Sciatic nerve (tissue), 2 donors: Measurements from ENCODE around the gene PCDHA11. TPM values are rescaled to one million over a fixed set of nuclear protein-coding genes. Genes with fewer than 3 reads are reported as not detected.

Source experiments
- ATAC-seq: fragments of 200-7000 bp; cut with Tn5 transposase; one replicate; pipeline ENCODE4 v1.9.1; 2020; ENCODE audit warnings: mild to moderate bottlenecking, moderate library complexity
- DNase-seq: peaks from one replicate; pipeline ENCODE4 v3.0.0-alpha.2; 2020; ENCODE audit warnings: low spot score
- intact Hi-C: fragments of 100-400 bp; cut with DNase I; formaldehyde crosslinking; loops from one replicate; pipeline ENCODE4 v1.14.2; 2022
- total RNA-seq: library from RNA; stranded (reverse); fragmentation: NEBNext Ultra II Directional; extraction: Animal tissue kit (Norgen Biotek cat#: 25700); gene quantifications from one replicate; pipeline ENCODE4 v1.2.1, GENCODE V29; 2021
- donor health status: DM: no; HTN: no; CAD: no.
- donor health status: DM: no; HTN: no; CAD: no.

PCDHA11 gene
- total RNA-seq, 1 donor from 2014 or later: 1.4 TPM

DNA sequence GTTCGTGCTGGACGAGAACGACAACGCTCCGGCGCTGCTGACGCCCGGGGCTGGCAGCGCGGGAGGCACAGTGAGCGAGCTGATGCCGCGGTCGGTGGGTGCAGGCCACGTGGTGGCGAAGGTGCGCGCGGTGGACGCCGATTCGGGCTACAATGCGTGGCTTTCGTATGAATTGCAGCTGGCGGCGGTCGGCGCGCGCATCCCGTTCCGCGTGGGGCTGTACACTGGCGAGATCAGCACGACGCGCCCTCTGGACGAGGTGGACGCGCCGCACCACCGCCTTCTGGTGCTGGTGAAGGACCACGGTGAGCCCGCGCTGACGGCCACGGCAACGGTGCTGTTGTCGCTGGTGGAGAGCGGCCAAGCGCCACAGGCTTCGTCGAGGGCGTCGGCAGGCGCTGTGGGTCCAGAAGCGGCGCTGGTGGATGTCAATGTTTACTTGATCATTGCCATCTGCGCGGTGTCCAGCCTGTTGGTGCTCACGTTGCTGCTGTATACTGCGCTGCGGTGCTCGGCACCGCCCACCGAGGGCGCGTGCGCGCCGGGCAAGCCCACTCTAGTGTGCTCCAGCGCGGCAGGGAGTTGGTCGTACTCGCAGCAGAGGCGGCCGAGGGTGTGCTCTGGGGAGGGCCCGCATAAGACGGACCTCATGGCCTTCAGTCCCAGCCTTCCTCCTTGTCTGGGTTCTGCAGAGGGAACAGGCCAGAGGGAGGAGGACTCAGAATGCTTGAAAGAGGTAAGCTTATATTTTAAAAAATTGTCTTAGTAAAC lies 15.4 kb downstream of the PCDHA11 start:
- ATAC-seq (no peak), DNase-seq (no peak)
- intact Hi-C loops: no loop called here

DNA sequence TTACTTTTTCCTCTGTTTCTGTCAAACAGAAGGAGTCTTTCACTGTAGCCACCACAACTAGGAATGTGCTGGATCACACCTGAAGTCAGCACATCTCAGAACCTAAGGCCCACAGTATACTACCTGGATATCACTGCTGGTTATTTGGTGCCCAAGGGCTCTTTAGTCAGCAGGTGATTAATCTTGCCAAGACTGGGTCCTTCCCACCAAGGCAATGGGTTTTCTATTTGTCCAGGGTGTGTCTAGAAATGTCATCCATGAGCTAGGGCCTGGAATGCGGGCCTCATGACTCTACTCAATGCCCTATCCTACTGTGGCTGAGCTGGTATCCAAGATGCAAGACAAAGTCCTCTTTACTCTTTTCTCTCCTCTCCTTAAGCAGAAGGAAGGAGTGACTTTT lies 47.6 kb downstream of the PCDHA11 start:
- no peak for DNase-seq
- no peak for ATAC-seq
- intact Hi-C loops: no loop called here

Other genes starting within 250 kb of the PCDHA11 start
- 107 TPM for gene CD14, start 235.8 kb upstream of the PCDHA11 start, total RNA-seq
- 20.1 TPM for gene TMCO6, start 229.5 kb upstream of the PCDHA11 start, total RNA-seq
- gene NDUFA2, start 221.3 kb upstream of the PCDHA11 start, total RNA-seq: 39.8 TPM
- 89.6 TPM for gene IK, start 221.1 kb upstream of the PCDHA11 start, total RNA-seq
- 16.0 TPM for gene WDR55, start 204.1 kb upstream of the PCDHA11 start, total RNA-seq
- 1.4 TPM for gene DND1, start 195.4 kb upstream of the PCDHA11 start, total RNA-seq
- 43.3 TPM for gene HARS1, start 177.6 kb upstream of the PCDHA11 start, total RNA-seq
- gene HARS2, start 177.5 kb upstream of the PCDHA11 start, total RNA-seq: 27.1 TPM
- gene ZMAT2, start 168.5 kb upstream of the PCDHA11 start, total RNA-seq: 36.9 TPM
- gene PCDHA1, start 82.8 kb upstream of the PCDHA11 start, total RNA-seq: not detected
- 0.13 TPM for gene PCDHA2, start 74.1 kb upstream of the PCDHA11 start, total RNA-seq
- 0.71 TPM for gene PCDHA3, start 67.9 kb upstream of the PCDHA11 start, total RNA-seq
- 0.85 TPM for gene PCDHA4, start 61.9 kb upstream of the PCDHA11 start, total RNA-seq
- gene PCDHA5, start 47.3 kb upstream of the PCDHA11 start, total RNA-seq: 0.27 TPM
- gene PCDHA6, start 41.0 kb upstream of the PCDHA11 start, total RNA-seq: 0.76 TPM
- gene PCDHA7, start 34.7 kb upstream of the PCDHA11 start, total RNA-seq: 0.45 TPM
- 0.40 TPM for gene PCDHA8, start 27.8 kb upstream of the PCDHA11 start, total RNA-seq
- 0.45 TPM for gene PCDHA9, start 20.6 kb upstream of the PCDHA11 start, total RNA-seq
- 2.9 TPM for gene PCDHA10, start 13.1 kb upstream of the PCDHA11 start, total RNA-seq
- 5.8 TPM for gene PCDHA12, start 6.4 kb downstream of the PCDHA11 start, total RNA-seq
- gene PCDHA13, start 13.2 kb downstream of the PCDHA11 start, total RNA-seq: 0.85 TPM
- gene PCDHAC1, start 57.3 kb downstream of the PCDHA11 start, total RNA-seq: 0.71 TPM
- gene PCDHAC2, start 97.5 kb downstream of the PCDHA11 start, total RNA-seq: 2.4 TPM
- 0.09 TPM for gene PCDHB1, start 182.4 kb downstream of the PCDHA11 start, total RNA-seq
- 3.8 TPM for gene PCDHB2, start 225.7 kb downstream of the PCDHA11 start, total RNA-seq
- 4.5 TPM for gene PCDHB3, start 231.5 kb downstream of the PCDHA11 start, total RNA-seq